DND-41 (cell line): ENCODE measurements around the gene EDN3.

ENCODE experiments used
- ATAC-seq: fragments of 200-7000 bp; cut with Tn5 transposase; 3 replicates; pipeline ENCODE4 v1.9.1; 2021; ENCODE audit warnings: low read depth; ENCODE audit not compliant: insufficient read depth
- DNase-seq: peaks from one replicate; pipeline ENCODE4 v3.0.0-alpha.2; 2020
- H2AFZ ChIP-seq: 2 replicates; pipeline ENCODE4 v1.6.0; 2012; ENCODE audit warnings: low read depth, low read length
- H3K27ac ChIP-seq: 2 replicates; pipeline ENCODE4 v1.5.1; 2012; ENCODE audit warnings: low read length, inconsistent platforms
- H3K27me3 ChIP-seq: fragments of 200-600 bp; sonication (generic); 2 replicates; pipeline ENCODE4 v1.6.0; 2012; ENCODE audit warnings: low read length, mild to moderate bottlenecking, inconsistent platforms; ENCODE audit not compliant: insufficient read depth, poor library complexity
- H3K36me3 ChIP-seq: 2 replicates; pipeline ENCODE4 v1.5.1; 2012; ENCODE audit warnings: low read length, inconsistent platforms; ENCODE audit not compliant: insufficient read depth
- H3K4me1 ChIP-seq: 2 replicates; pipeline ENCODE4 v1.5.1; 2012; ENCODE audit warnings: mild to moderate bottlenecking, low read length; ENCODE audit not compliant: insufficient read depth
- H3K4me2 ChIP-seq: 2 replicates; pipeline ENCODE4 v1.6.0; 2012; ENCODE audit warnings: mild to moderate bottlenecking, moderate library complexity, low read length, inconsistent platforms; ENCODE audit not compliant: insufficient read depth
- H3K4me3 ChIP-seq, 2 experiments: fragments of 200-600 bp in 1 of 2; shearing (Covaris generic) in 1 of 2; 2 replicates each; pipeline ENCODE4 v1.5.1; 2012 to 2016; ENCODE audit warnings: inconsistent platforms in 2 of 2, low read length in 2 of 2, mild to moderate bottlenecking in 2 of 2, low read depth in 1 of 2, moderate library complexity in 1 of 2
- H3K79me2 ChIP-seq: 2 replicates; pipeline ENCODE4 v1.6.0; 2012; ENCODE audit warnings: low read length, inconsistent platforms; ENCODE audit not compliant: insufficient read depth
- H3K9ac ChIP-seq: 2 replicates; pipeline ENCODE4 v1.6.0; 2012; ENCODE audit warnings: low read depth, mild to moderate bottlenecking, inconsistent platforms, low read length, moderate library complexity
- H3K9me3 ChIP-seq: 2 replicates; pipeline ENCODE4 v1.5.1; 2012; ENCODE audit warnings: low read length, moderate library complexity, mild to moderate bottlenecking, inconsistent platforms; ENCODE audit not compliant: insufficient read depth, severe bottlenecking
- H4K20me1 ChIP-seq: 2 replicates; pipeline ENCODE4 v1.6.0; 2012; ENCODE audit warnings: low read length; ENCODE audit not compliant: insufficient read depth
- CTCF ChIP-seq: IDR thresholded peaks from 2 replicates; pipeline ENCODE4 v1.5.1; 2012; ENCODE audit warnings: borderline replicate concordance, low read length, moderate library complexity, mild to moderate bottlenecking; ENCODE audit not compliant: poor library complexity, severe bottlenecking; ENCODE audit errors: extremely low read depth
- EZH2 ChIP-seq: IDR thresholded peaks from 3 replicates; pipeline ENCODE4 v1.6.1; 2012; ENCODE audit warnings: borderline replicate concordance, low read depth, mild to moderate bottlenecking, moderate library complexity, low read length, inconsistent platforms; ENCODE audit not compliant: severe bottlenecking

The EDN3 gene

GRCh38 chr20:59255256-59255655 is 45.2 kb upstream of the EDN3 start:
- no peak overlapping the region for H3K9ac ChIP-seq
- no peak overlapping the region for H3K27ac ChIP-seq
- no peaks in the 10 kb centered on the region for H4K20me1 ChIP-seq
- DNase-seq: no peak
- no peak overlapping the region for H3K4me3 ChIP-seq
- no peaks in the 10 kb centered on the region for H3K79me2 ChIP-seq
- no peak for TF ChIP-seq EZH2
- no peak for TF ChIP-seq CTCF
- H3K27me3 ChIP-seq: peaks cover 47% of the 10 kb centered on the region
- peaks cover 19% of the 10 kb centered on the region for H3K4me1 ChIP-seq
- no peaks in the 10 kb centered on the region for H3K36me3 ChIP-seq
- ATAC-seq: no peak
- no peak overlapping the region for H3K4me2 ChIP-seq
- no peak overlapping the region for H2AFZ ChIP-seq
- H3K9me3 ChIP-seq: no peaks in the 10 kb centered on the region

GRCh38 chr20:59258221-59258621 is 42.2 kb upstream of the EDN3 start:
- Histone ChIP-seq H3K79me2 (no peaks in the 10 kb centered on the region), H3K27ac (no peak overlapping the region), H3K9ac (no peak overlapping the region), H4K20me1 (no peaks in the 10 kb centered on the region), H3K9me3 (no peaks in the 10 kb centered on the region), H3K4me2 (no peak overlapping the region), H3K36me3 (no peaks in the 10 kb centered on the region), H3K4me3 (no peak overlapping the region), H3K27me3 (peaks cover 39% of the 10 kb centered on the region), H2AFZ (no peak overlapping the region), H3K4me1 (peaks cover 11% of the 10 kb centered on the region)
- TF ChIP-seq CTCF (no peak), EZH2 (no peak)
- ATAC-seq: no peak
- DNase-seq: no peak

- Histone ChIP-seq H3K27ac (no peak overlapping the region), H3K36me3 (no peaks in the 10 kb centered on the region), H3K9me3 (no peaks in the 10 kb centered on the region), H3K79me2 (no peaks in the 10 kb centered on the region), H4K20me1 (no peaks in the 10 kb centered on the region), H3K27me3 (peaks cover 51% of the 10 kb centered on the region), H2AFZ (no peak overlapping the region), H3K4me1 (no peaks in the 10 kb centered on the region), H3K9ac (no peak overlapping the region), H3K4me3 (no peak overlapping the region), H3K4me2 (no peak overlapping the region)
- no peak for ATAC-seq
- DNase-seq: no peak
- TF ChIP-seq EZH2 (no peak), CTCF (no peak)
Observed at GRCh38 chr20:59259946-59260345, 40.5 kb upstream of the EDN3 start.

GRCh38 chr20:59265298-59265697 is 35.1 kb upstream of the EDN3 start:
- no peak for DNase-seq
- H3K79me2 ChIP-seq: no peaks in the 10 kb centered on the region
- H2AFZ ChIP-seq: no peak overlapping the region
- no peak overlapping the region for H3K4me3 ChIP-seq
- no peak overlapping the region for H3K9ac ChIP-seq
- no peaks in the 10 kb centered on the region for H3K36me3 ChIP-seq
- no peak overlapping the region for H3K27ac ChIP-seq
- ATAC-seq: no peak
- TF ChIP-seq EZH2: no peak
- TF ChIP-seq CTCF: no peak
- no peak overlapping the region for H3K4me2 ChIP-seq
- no peaks in the 10 kb centered on the region for H3K9me3 ChIP-seq
- H4K20me1 ChIP-seq: peaks cover 3% of the 10 kb centered on the region; the same call in 1 of the 2 replicates
- peaks cover 44% of the 10 kb centered on the region for H3K27me3 ChIP-seq
- no peaks in the 10 kb centered on the region for H3K4me1 ChIP-seq
